IMR-90 (cell line): ENCODE results near the gene TRIM27. TPM values are rescaled to one million over a fixed set of nuclear protein-coding genes. Genes with fewer than 3 reads are reported as not detected.

Experiments used
- ATAC-seq: fragments of 200-7000 bp; cut with Tn5 transposase; 2 replicates; pipeline ENCODE4 v1.9.1; 2020; ENCODE audit warnings: low read depth, mild to moderate bottlenecking, moderate library complexity
- BruUV-seq: library from RNA; stranded (reverse); fragments of 400-500 nt; replicated peaks from 2 replicates; lab custom pipeline; 2021; lab: Mats Ljungman, UMichigan
- CTCF ChIA-PET: fragments of 300-600 bp; formaldehyde crosslinking; extraction: SDS; loops from one replicate; lab custom pipeline; 2021; ENCODE audit warnings: antibody characterized with exemption; lab: Yijun Ruan, JAX
- POLR2A ChIA-PET: fragments of 300-600 bp; sonication (Branson Sonifier 250); formaldehyde crosslinking; loops from one replicate; lab custom pipeline; 2022; ENCODE audit warnings: antibody characterized with exemption; ENCODE audit not compliant: unreplicated experiment; lab: Charles Lee
- DNase-seq: peaks from one replicate; pipeline ENCODE4 v3.0.0; 2013
- H2AFZ ChIP-seq: replicated peaks from 2 replicates; pipeline ENCODE3; 2013; ENCODE audit warnings: low read length, mild to moderate bottlenecking; ENCODE audit not compliant: poor library complexity
- H2AK5ac ChIP-seq: 2 replicates; pipeline ENCODE4 v1.6.1; 2013; ENCODE audit warnings: low read depth, low read length, inconsistent platforms
- H2AK9ac ChIP-seq: replicated peaks from 2 replicates; pipeline ENCODE3; 2013; ENCODE audit warnings: mild to moderate bottlenecking, low read depth, low read length, moderate library complexity; ENCODE audit not compliant: poor library complexity
- H2BK120ac ChIP-seq: 2 replicates; pipeline ENCODE4 v1.6.1; 2013; ENCODE audit warnings: low read depth, low read length, inconsistent platforms
- H2BK15ac ChIP-seq: 3 replicates; pipeline ENCODE4 v1.6.1; 2013; ENCODE audit warnings: low read depth, low read length, inconsistent platforms
- H2BK20ac ChIP-seq: 2 replicates; pipeline ENCODE4 v1.6.1; 2013; ENCODE audit warnings: low read depth, mild to moderate bottlenecking, inconsistent platforms, low read length, moderate library complexity
- H2BK5ac ChIP-seq: 2 replicates; pipeline ENCODE4 v1.6.1; 2013; ENCODE audit warnings: mild to moderate bottlenecking, low read depth, low read length, inconsistent platforms; ENCODE audit not compliant: poor library complexity, severe bottlenecking
- H3K14ac ChIP-seq: replicated peaks from 2 replicates; pipeline ENCODE4 v1.6.1; 2013; ENCODE audit warnings: low read depth, low read length, inconsistent platforms
- H3K18ac ChIP-seq: 2 replicates; pipeline ENCODE4 v1.6.1; 2013; ENCODE audit warnings: low read depth, low read length, control low read depth
- H3K23ac ChIP-seq: 2 replicates; pipeline ENCODE4 v1.6.1; 2013; ENCODE audit warnings: low read depth, low read length, inconsistent platforms
- H3K27ac ChIP-seq: 2 replicates; pipeline ENCODE4 v1.5.1; 2013; ENCODE audit warnings: mild to moderate bottlenecking, control low read depth, low read length; ENCODE audit not compliant: insufficient read depth
- H3K27me3 ChIP-seq: 2 replicates; pipeline ENCODE4 v1.6.1; 2013; ENCODE audit warnings: low read length; ENCODE audit not compliant: control insufficient read depth, insufficient read depth
- H3K36me3 ChIP-seq: 2 replicates; pipeline ENCODE4 v1.6.1; 2013; ENCODE audit warnings: low read length, mixed read lengths; ENCODE audit not compliant: control insufficient read depth, insufficient read depth
- H3K4ac ChIP-seq: 2 replicates; pipeline ENCODE4 v1.6.1; 2013; ENCODE audit warnings: low read depth, low read length, inconsistent platforms
- H3K4me1 ChIP-seq: 2 replicates; pipeline ENCODE4 v1.6.1; 2013; ENCODE audit warnings: low read length, mixed read lengths; ENCODE audit not compliant: control insufficient read depth, insufficient read depth
- H3K4me2 ChIP-seq: 2 replicates; pipeline ENCODE4 v1.6.1; 2013; ENCODE audit warnings: low read depth, mild to moderate bottlenecking, control low read depth, low read length, moderate library complexity
- H3K4me3 ChIP-seq: 2 replicates; pipeline ENCODE4 v1.5.1; 2013; ENCODE audit warnings: low read depth, mild to moderate bottlenecking, control low read depth, low read length, moderate library complexity; ENCODE audit not compliant: insufficient read depth
- H3K56ac ChIP-seq: 2 replicates; pipeline ENCODE4 v1.6.1; 2013; ENCODE audit warnings: low read length, inconsistent platforms; ENCODE audit not compliant: insufficient read depth; ENCODE audit errors: extremely low read depth
- H3K79me1 ChIP-seq, 2 experiments: 2 replicates each; pipeline ENCODE4 v1.6.1; 2013; ENCODE audit warnings: low read length in 2 of 2, inconsistent platforms in 1 of 2, low read depth in 1 of 2
- H3K9ac ChIP-seq: 2 replicates; pipeline ENCODE4 v1.6.1; 2013; ENCODE audit warnings: low read depth, low read length, control low read depth
- H3K9me1 ChIP-seq: 2 replicates; pipeline ENCODE4 v1.6.1; 2013; ENCODE audit warnings: low read length, inconsistent platforms; ENCODE audit not compliant: insufficient read depth
- H3K9me3 ChIP-seq: 2 replicates; pipeline ENCODE4 v1.6.1; 2013; ENCODE audit warnings: low read length; ENCODE audit not compliant: control insufficient read depth, insufficient read depth
- H4K20me1 ChIP-seq: 2 replicates; pipeline ENCODE4 v1.6.1; 2013; ENCODE audit warnings: low read length, inconsistent platforms; ENCODE audit not compliant: insufficient read depth
- H4K5ac ChIP-seq: 2 replicates; pipeline ENCODE4 v1.6.1; 2013; ENCODE audit warnings: mild to moderate bottlenecking, low read depth, low read length, control low read depth
- H4K8ac ChIP-seq, 2 experiments: 2 replicates each; pipeline ENCODE4 v1.6.1; 2013; ENCODE audit warnings: low read depth in 2 of 2, low read length in 2 of 2, control low read depth in 1 of 2, inconsistent platforms in 1 of 2
- H4K91ac ChIP-seq: 2 replicates; pipeline ENCODE4 v1.6.1; 2013; ENCODE audit warnings: low read depth, low read length, inconsistent platforms; ENCODE audit not compliant: insufficient read depth
- ELK1 ChIP-seq: fragments of 150-350 bp; IDR thresholded peaks from 2 replicates; pipeline ENCODE4 v1.6.1; 2016; ENCODE audit warnings: low read depth, mild to moderate bottlenecking, low read length, moderate library complexity, borderline replicate concordance
- FOS ChIP-seq: fragments of 150-350 bp; IDR thresholded peaks from 2 replicates; pipeline ENCODE4 v1.6.1; 2016; ENCODE audit warnings: low read depth, low read length
- MAFK ChIP-seq: IDR thresholded peaks from 2 replicates; pipeline ENCODE4 v1.6.1; 2012; ENCODE audit warnings: low read depth, low read length, improper control_type of control experiment
- WGBS, 2 experiments: methylation state at CpG; one replicate each; pipeline versions ENCODE4 v1.1.5 to v1.1.7; 2013; ENCODE audit warnings: missing lambda C conversion rate in 2 of 2; ENCODE audit not compliant: insufficient read length in 1 of 2; ENCODE audit errors: extremely low coverage in 2 of 2; 5-methylcytosine and 5-hydroxymethylcytosine counted together
- dilution Hi-C: fragments of 300-500 bp; cut with HindIII; formaldehyde crosslinking; loops from one replicate; pipeline ENCODE4 v1.14.3; 2018; ENCODE audit warnings: low sequenced_read_pairs; ENCODE audit not compliant: unreplicated experiment
- in situ Hi-C: fragments of 300-500 bp; cut with MboI; formaldehyde crosslinking; loops from 3 replicates; pipeline ENCODE4 v1.14.3; 2019; ENCODE audit warnings: low sequenced_read_pairs, inconsistent platforms, mixed read lengths
- intact Hi-C: fragments of 100-400 bp; cut with micrococcal nuclease; formaldehyde crosslinking; loops from 2 replicates; pipeline ENCODE4 v1.10.0; 2022
- polyA plus RNA-seq, 3 experiments: library from polyadenylated mRNA; depleted of rRNA; stranded (reverse); fragments of >200 nt; gene quantifications; 2 replicates each; pipeline ENCODE4 v1.2.3, GENCODE V29; 2012; ENCODE audit warnings: low replicate concordance in 1 of 3
- total RNA-seq: library from RNA; depleted of rRNA; stranded (reverse); fragments of >200 nt; gene quantifications from 2 replicates; pipeline ENCODE4 v1.2.3, GENCODE V29; 2012

The TRIM27 gene
- total and polyA plus RNA-seq, 2 of the 4 experiments (the other 2 are of a cell fraction): 44.4 to 48.0 TPM

- Histone ChIP-seq H4K20me1 (peaks cover 9% of the 10 kb centered on the region), H3K4me3 (peak overlapping the region; percentile 59), H3K79me1 (no peaks in the 10 kb centered on the region), H3K9ac (peak overlapping the region; percentile 74), H3K9me3 (no peaks in the 10 kb centered on the region), H3K14ac (peak overlapping the region; percentile 86), H3K4ac (peak overlapping the region; percentile 27), H3K4me2 (peak overlapping the region; percentile 92), H2BK15ac (no peak overlapping the region; the same call in 2 of the 3 replicates), H2AFZ (peak overlapping the region; percentile 96), H3K56ac (peak overlapping the region; percentile 55; the same call in 1 of the 2 replicates), H4K5ac (peak overlapping the region; percentile 43; the same call in 1 of the 2 replicates), H4K8ac (peak overlapping the region; percentile 19 to 76; a peak in 3 of 4 replicates), H3K36me3 (no peaks in the 10 kb centered on the region), H3K27ac (peak overlapping the region; percentile 42), H2BK5ac (peak overlapping the region; percentile 76), H3K9me1 (no peaks in the 10 kb centered on the region), H2BK120ac (peak overlapping the region; percentile 53; the same call in 1 of the 2 replicates), H3K27me3 (no peaks in the 10 kb centered on the region), H3K23ac (peak overlapping the region; percentile 66), H3K18ac (no peak overlapping the region; the same call in 1 of the 2 replicates), H2BK20ac (0 out of 2 replicates have a peak overlapping the region, but pooled peaks have one; percentile 10), H3K4me1 (no peaks in the 10 kb centered on the region; the same call in 1 of the 2 replicates), H2AK9ac (peak overlapping the region; percentile 70), H2AK5ac (0 out of 2 replicates have a peak overlapping the region, but pooled peaks have one; percentile 40), H4K91ac (peak overlapping the region; percentile 47; the same call in 1 of the 2 replicates)
- ATAC-seq: peak; percentile 21
- dilution Hi-C loops (no loop called here), intact Hi-C loops (loop anchor here (1.0 to 10.0 kb wide), 5 partner anchors 10 to 1469 kb away; partner anchors contain the start of gene ZNF184), in situ Hi-C loops (no loop called here)
- TF ChIP-seq MAFK (no peak), ELK1 (no peak), FOS (peak; percentile 72)
- 0% methylated on average over 5 of the region's 33 CpGs; no CpG with 5 or more reads in 1 of the 2 experiments for WGBS, 2 experiments
- DNase-seq: peak; percentile 73
- CTCF ChIA-PET: no interaction called here
- POLR2A ChIA-PET: no interaction called here
- BruUV-seq: no TSS peak
Measured at GRCh38 chr6:28943557-28944411, 20.0 kb upstream of the TRIM27 start.
